Endothelial cell of umbilical vein (primary cell): ENCODE measurements around the gene COL5A1.

Experiments
- EZH2 ChIP-seq: IDR thresholded peaks from 2 replicates; pipeline ENCODE4 v1.6.1; 2012; ENCODE audit warnings: borderline replicate concordance, low read depth, mild to moderate bottlenecking, moderate library complexity, low read length, inconsistent platforms; ENCODE audit not compliant: severe bottlenecking
- FOS ChIP-seq: IDR thresholded peaks from 2 replicates; pipeline ENCODE4 v1.6.1; 2011; ENCODE audit warnings: mild to moderate bottlenecking, low read length, moderate library complexity, borderline replicate concordance; ENCODE audit not compliant: insufficient read depth
- GATA2 ChIP-seq: IDR thresholded peaks from 2 replicates; pipeline ENCODE4 v1.7.0; 2011; ENCODE audit warnings: low read depth, mild to moderate bottlenecking, moderate library complexity, mixed read lengths, low read length; ENCODE audit not compliant: insufficient read length, insufficient read depth
- MYC ChIP-seq: IDR thresholded peaks from one replicate; pipeline ENCODE4 v1.6.1; 2011; ENCODE audit warnings: mild to moderate bottlenecking, low read depth, low read length
- POLR2A ChIP-seq: IDR thresholded peaks from 2 replicates; pipeline ENCODE4 v1.6.1; 2012; ENCODE audit warnings: low read depth, mild to moderate bottlenecking, control low read depth, low read length
- TF ChIP-seq, protein P1 (sequence below), 2 donors: IDR thresholded peaks; 1 replicate in 1 of 2; 2 replicates in 1 of 2; pipeline ENCODE4 v1.5.1; 2011; ENCODE audit warnings: low read length in 2 of 2, mild to moderate bottlenecking in 2 of 2, moderate library complexity in 2 of 2, control low read depth in 1 of 2, inconsistent platforms in 1 of 2, low read depth in 1 of 2; ENCODE audit not compliant: insufficient read depth in 1 of 2; ENCODE audit errors: extremely low read depth in 1 of 2
- TF ChIP-seq, protein P2 (sequence below): IDR thresholded peaks from 2 replicates; pipeline ENCODE4 v1.6.1; 2011; ENCODE audit not compliant: insufficient read depth, insufficient read length

DNA sequence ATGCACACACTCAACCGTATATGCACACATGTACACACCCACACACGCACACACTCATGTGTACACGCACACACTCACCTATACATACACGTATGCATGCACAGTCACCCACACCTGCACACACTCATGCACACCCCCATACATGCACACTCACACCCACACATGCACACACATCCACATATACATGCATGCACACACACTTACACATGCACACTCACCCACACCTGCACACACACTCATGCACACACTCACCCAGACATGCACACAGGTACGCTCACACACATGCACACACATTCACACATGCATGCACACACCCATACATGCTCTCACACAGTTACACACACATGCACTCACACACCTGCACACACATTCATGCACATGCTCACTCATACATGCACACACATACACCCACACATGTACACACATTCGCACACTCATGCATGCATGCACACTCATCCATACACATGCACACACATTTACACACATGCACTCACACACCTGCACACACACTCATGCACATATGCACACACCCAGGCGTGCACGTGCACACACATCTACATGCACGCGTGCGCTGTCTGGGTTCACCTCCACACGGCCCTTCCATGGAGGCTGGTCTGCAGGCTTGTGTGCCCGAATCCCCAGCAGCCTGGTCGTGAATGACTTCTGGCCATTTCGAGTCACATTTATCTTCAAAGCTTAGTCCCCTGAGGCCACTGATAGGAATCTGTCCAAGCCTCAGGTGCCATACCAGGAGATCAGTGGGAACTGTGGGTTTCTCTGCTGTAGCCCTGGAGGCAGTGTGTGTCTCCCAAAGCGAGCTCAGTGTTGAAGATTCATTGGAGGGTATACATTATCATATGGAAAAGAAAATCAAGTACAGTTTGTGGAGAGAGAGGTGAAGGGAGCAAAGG lies 103.0 kb downstream of the COL5A1 start:
- TF ChIP-seq, protein P1, sequence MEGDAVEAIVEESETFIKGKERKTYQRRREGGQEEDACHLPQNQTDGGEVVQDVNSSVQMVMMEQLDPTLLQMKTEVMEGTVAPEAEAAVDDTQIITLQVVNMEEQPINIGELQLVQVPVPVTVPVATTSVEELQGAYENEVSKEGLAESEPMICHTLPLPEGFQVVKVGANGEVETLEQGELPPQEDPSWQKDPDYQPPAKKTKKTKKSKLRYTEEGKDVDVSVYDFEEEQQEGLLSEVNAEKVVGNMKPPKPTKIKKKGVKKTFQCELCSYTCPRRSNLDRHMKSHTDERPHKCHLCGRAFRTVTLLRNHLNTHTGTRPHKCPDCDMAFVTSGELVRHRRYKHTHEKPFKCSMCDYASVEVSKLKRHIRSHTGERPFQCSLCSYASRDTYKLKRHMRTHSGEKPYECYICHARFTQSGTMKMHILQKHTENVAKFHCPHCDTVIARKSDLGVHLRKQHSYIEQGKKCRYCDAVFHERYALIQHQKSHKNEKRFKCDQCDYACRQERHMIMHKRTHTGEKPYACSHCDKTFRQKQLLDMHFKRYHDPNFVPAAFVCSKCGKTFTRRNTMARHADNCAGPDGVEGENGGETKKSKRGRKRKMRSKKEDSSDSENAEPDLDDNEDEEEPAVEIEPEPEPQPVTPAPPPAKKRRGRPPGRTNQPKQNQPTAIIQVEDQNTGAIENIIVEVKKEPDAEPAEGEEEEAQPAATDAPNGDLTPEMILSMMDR (IDR thresholded peaks at IDR 0.05; ENCODE audit: extremely low read depth in 1 of 2, insufficient read depth in 1 of 2, low read depth in 1 of 2, low read length in 2 of 2) = no peak
- TF ChIP-seq POLR2A (no peak), EZH2 (no peak), GATA2 (no peak), FOS (no peak), MYC (no peak)
- TF ChIP-seq, protein P2, sequence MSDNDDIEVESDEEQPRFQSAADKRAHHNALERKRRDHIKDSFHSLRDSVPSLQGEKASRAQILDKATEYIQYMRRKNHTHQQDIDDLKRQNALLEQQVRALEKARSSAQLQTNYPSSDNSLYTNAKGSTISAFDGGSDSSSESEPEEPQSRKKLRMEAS = no peak
